WTC11 (cell line): ENCODE data around the gene THSD4. TPM values are rescaled to one million over a fixed set of nuclear protein-coding genes. Genes with fewer than 3 reads are reported as not detected.

Experiments used
- ATAC-seq: fragments of 200-7000 bp; cut with Tn5 transposase; 2 replicates; pipeline ENCODE4 v1.10.0; 2021; ENCODE audit warnings: mild to moderate bottlenecking, moderate library complexity
- CTCF ChIA-PET: fragments of 300-600 bp; sonication (Branson Sonifier 250); formaldehyde crosslinking; loops from one replicate; lab custom pipeline; 2021; ENCODE audit warnings: antibody characterized with exemption; lab: Charles Lee
- POLR2A ChIA-PET: fragments of 350-600 bp; sonication (Branson Sonifier 250); formaldehyde crosslinking; loops from one replicate; lab custom pipeline; 2021; ENCODE audit warnings: antibody characterized with exemption; lab: Charles Lee
- DNase-seq: peaks from one replicate; pipeline ENCODE4 v3.0.0; 2021; ENCODE audit warnings: low spot score
- H3K27ac Mint-ChIP-seq: 2 replicates; pipeline ENCODE4 v1.8.0; 2021; ENCODE audit warnings: mixed read lengths
- H3K27me3 Mint-ChIP-seq: 2 replicates; pipeline ENCODE4 v1.8.0; 2021; ENCODE audit warnings: low read depth, mild to moderate bottlenecking, moderate library complexity, mixed read lengths
- H3K36me3 Mint-ChIP-seq: 2 replicates; pipeline ENCODE4 v1.8.0; 2021; ENCODE audit warnings: mixed read lengths
- H3K4me1 Mint-ChIP-seq: 2 replicates; pipeline ENCODE4 v1.8.0; 2022; ENCODE audit warnings: mixed read lengths
- H3K4me3 Mint-ChIP-seq: 2 replicates; pipeline ENCODE4 v1.8.0; 2021; ENCODE audit warnings: mild to moderate bottlenecking, moderate library complexity, mixed read lengths
- H3K9me3 Mint-ChIP-seq: 2 replicates; pipeline ENCODE4 v1.8.0; 2021; ENCODE audit warnings: mixed read lengths
- ARID4B ChIP-seq: sonication (generic); formaldehyde crosslinking; IDR thresholded peaks from 2 replicates; pipeline ENCODE4 v1.8.0; 2023; ENCODE audit warnings: missing genetic modification reagents, mild to moderate bottlenecking, borderline replicate concordance
- ATF2 ChIP-seq: sonication (generic); formaldehyde crosslinking; IDR thresholded peaks from 2 replicates; pipeline ENCODE4 v1.8.1; 2022; ENCODE audit warnings: low read depth, missing genetic modification reagents, borderline replicate concordance
- CDX4 ChIP-seq: fragments of 250-450 bp; sonication (Bioruptor Pico); IDR thresholded peaks from 2 replicates; pipeline ENCODE4 v1.9.0; 2021; ENCODE audit warnings: moderate library complexity, mild to moderate bottlenecking, inconsistent platforms, borderline replicate concordance
- CTCF ChIP-seq: fragments of 200-600 bp; IDR thresholded peaks from 2 replicates; pipeline ENCODE4 v1.8.0; 2022; ENCODE audit warnings: antibody characterized with exemption
- E2F4 ChIP-seq: sonication (generic); formaldehyde crosslinking; IDR thresholded peaks from 2 replicates; pipeline ENCODE4 v1.8.1; 2022; ENCODE audit warnings: low read depth, mild to moderate bottlenecking, moderate library complexity, missing genetic modification reagents, borderline replicate concordance
- FOXK1 ChIP-seq: sonication (generic); formaldehyde crosslinking; IDR thresholded peaks from 2 replicates; pipeline ENCODE4 v1.8.0; 2022; ENCODE audit warnings: mild to moderate bottlenecking, moderate library complexity, missing genetic modification reagents
- FOXP1 ChIP-seq: sonication (generic); formaldehyde crosslinking; IDR thresholded peaks from 2 replicates; pipeline ENCODE4 v1.8.0; 2022; ENCODE audit warnings: missing genetic modification reagents, mild to moderate bottlenecking, moderate library complexity, borderline replicate concordance
- GRHL2 ChIP-seq: fragments of 250-450 bp; sonication (Bioruptor Pico); IDR thresholded peaks from 2 replicates; pipeline ENCODE4 v1.8.0; 2022; ENCODE audit warnings: mild to moderate bottlenecking, moderate library complexity; ENCODE audit not compliant: insufficient replicate concordance, severe bottlenecking
- NFE2L1 ChIP-seq: sonication (generic); formaldehyde crosslinking; IDR thresholded peaks from 2 replicates; pipeline ENCODE4 v1.8.1; 2023; ENCODE audit warnings: missing genetic modification reagents
- NR1H2 ChIP-seq: sonication (generic); formaldehyde crosslinking; IDR thresholded peaks from 2 replicates; pipeline ENCODE4 v1.9.0; 2021; ENCODE audit warnings: mild to moderate bottlenecking, moderate library complexity, missing genetic modification reagents
- PREB ChIP-seq: sonication (generic); formaldehyde crosslinking; IDR thresholded peaks from 2 replicates; pipeline ENCODE4 v1.8.1; 2022; ENCODE audit warnings: mild to moderate bottlenecking, missing genetic modification reagents, moderate library complexity, borderline replicate concordance
- STAT6 ChIP-seq: sonication (generic); formaldehyde crosslinking; conservative IDR thresholded peaks from 2 replicates; pipeline ENCODE4 v1.8.1; 2023; ENCODE audit warnings: mild to moderate bottlenecking, low read depth, missing genetic modification reagents, moderate library complexity
- TEAD4 ChIP-seq: sonication (generic); formaldehyde crosslinking; IDR thresholded peaks from 2 replicates; pipeline ENCODE4 v1.8.0; 2022; ENCODE audit warnings: mild to moderate bottlenecking, missing genetic modification reagents
- ZNF512 ChIP-seq: sonication (generic); formaldehyde crosslinking; IDR thresholded peaks from 2 replicates; pipeline ENCODE4 v1.8.1; 2022; ENCODE audit warnings: missing genetic modification reagents, borderline replicate concordance
- ZNF671 ChIP-seq: fragments of 250-450 bp; sonication (Bioruptor Pico); IDR thresholded peaks from 2 replicates; pipeline ENCODE4 v1.8.0; 2021; ENCODE audit warnings: mild to moderate bottlenecking
- total RNA-seq: library from RNA; stranded (reverse); gene quantifications from 3 replicates; pipeline ENCODE4 v1.2.3, GENCODE V29; 2021

THSD4 gene
- total RNA-seq, 1 experiment from 2014 or later, result 7.8 TPM

GRCh38 chr15:71410347-71410746 is 295.1 kb downstream of the THSD4 start (continued):
- no peak for TF ChIP-seq FOXK1
- TF ChIP-seq ZNF512 (CRISPR knock-in tag), result no peak
- no peak for TF ChIP-seq GRHL2 (CRISPR knock-in tag)
- TF ChIP-seq NFE2L1 (CRISPR knock-in tag), result no peak
- TF ChIP-seq STAT6 (CRISPR knock-in tag), result no peak

- ChIA-PET CTCF (interaction anchor here (0.7 to 1.2 kb wide), 5 partner anchors 13 to 369 kb away, joined by 3 to 5 read pairs (median 3); no protein-coding TSS in a partner anchor), POLR2A (no interaction called here)
- no peak for ATAC-seq
- Mint-ChIP-seq H3K4me3 (no peak overlapping the region), H3K36me3 (no peaks in the 10 kb centered on the region), H3K27ac (no peak overlapping the region), H3K27me3 (no peaks in the 10 kb centered on the region), H3K9me3 (no peaks in the 10 kb centered on the region), H3K4me1 (peaks cover 22% of the 10 kb centered on the region)
- TF ChIP-seq FOXP1 (CRISPR knock-in tag) (no peak), NR1H2 (CRISPR knock-in tag) (no peak), CDX4 (CRISPR knock-in tag) (no peak), FOXK1 (no peak), ZNF671 (CRISPR knock-in tag) (no peak), ARID4B (no peak), CTCF (no peak), ATF2 (no peak), TEAD4 (CRISPR knock-in tag) (no peak), PREB (CRISPR knock-in tag) (no peak), E2F4 (no peak)
- DNase-seq, result no peak
Observed at GRCh38 chr15:71411538-71412482, 296.5 kb downstream of the THSD4 start.
